Activated CD4-positive, CD25-positive, alpha-beta regulatory T cell treated with anti-CD3 and anti-CD28 coated beads, Interleukin-2, amount 50 U/mL, for 72 hours (primary cell): ENCODE measurements around the gene PTPN1.
"Not testable (repeated sequence)": the region's sequence is repeated elsewhere in the genome, so short reads cannot be mapped to it uniquely, and the experiment has no call there.

Source experiments
- DNase-seq: peaks from one replicate; pipeline ENCODE4 v3.0.0; 2021

The PTPN1 gene

DNA sequence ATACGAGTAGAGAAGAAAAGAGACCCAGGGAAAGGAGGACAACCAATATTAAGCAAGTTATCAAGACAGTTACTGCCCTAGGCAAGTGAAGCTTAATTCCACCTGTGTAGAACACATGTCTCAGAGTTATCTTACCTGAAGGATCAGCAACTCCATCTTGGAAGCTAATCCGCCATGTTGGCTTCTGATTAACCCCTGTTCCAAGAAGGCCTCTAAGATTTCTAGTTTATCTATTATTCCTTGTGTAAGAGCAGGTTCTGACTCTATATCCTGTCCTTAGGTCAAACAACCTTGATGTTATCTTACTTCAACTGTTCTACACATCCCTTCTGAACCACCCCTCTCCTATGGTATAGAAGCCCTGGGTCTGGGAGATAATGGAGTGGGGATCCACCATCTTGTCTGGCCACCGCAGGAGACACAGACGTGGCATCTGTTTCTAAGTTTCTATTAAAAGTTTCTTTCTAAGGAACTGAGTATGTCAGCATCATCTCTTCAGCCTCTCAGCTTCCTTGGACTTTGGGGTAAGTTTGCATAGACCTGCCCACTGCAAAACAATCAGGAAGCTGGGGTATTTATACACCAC lies 27.7 kb upstream of the PTPN1 start:
- no peak for DNase-seq

DNA sequence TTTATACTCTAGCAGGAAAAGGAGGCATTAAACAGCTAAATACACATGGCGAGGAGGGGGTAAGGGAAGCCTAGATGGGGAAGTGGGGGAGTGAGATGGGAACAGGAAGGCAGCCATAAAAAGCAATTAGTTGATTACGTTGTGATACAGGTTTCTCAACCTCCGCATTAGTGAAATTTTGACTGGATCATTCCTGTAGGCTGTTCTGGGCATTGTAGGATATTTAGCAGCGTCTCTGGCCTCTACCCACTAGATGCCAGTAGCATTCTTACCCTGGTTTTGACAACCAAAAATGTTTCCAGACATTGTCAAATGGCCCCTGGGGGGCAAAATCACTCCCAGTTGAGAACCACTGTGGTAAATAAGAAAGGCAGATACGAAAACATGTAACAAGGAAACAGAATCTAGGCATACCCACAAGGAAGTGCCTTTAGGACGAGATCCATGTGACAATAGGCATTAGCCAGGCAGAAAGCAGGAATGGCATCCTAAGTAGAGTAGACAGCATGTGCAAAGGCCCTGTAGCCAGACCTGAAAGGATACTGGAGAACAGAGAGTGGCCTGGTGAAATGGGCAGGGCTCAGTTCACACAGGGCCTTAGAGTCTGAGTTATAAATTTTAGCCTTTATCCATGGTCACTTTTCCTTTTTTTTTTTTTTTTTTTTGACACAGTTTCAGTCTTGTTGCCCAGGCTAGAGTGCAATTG lies 25.8 kb upstream of the PTPN1 start:
- no peak for DNase-seq

DNA sequence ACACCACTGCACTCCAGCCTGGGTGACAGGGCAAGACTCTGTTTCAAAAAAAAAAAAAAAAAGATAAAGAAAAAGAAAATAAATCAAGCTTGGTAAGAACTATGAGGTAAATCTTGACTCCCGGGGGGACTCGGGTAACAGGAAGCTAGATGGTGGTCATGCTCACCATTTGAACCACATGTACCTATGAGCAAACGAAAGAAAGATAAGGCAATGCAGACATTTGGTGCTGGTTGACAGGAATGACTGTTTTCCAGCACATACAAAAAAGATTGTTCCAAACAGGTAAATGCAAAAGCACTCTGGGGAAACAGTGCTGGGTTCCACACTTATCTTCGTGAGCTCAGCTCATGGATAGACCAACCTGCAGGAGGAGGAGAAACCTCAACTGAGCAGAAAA lies 22.8 kb upstream of the PTPN1 start:
- DNase-seq = no peak

DNA sequence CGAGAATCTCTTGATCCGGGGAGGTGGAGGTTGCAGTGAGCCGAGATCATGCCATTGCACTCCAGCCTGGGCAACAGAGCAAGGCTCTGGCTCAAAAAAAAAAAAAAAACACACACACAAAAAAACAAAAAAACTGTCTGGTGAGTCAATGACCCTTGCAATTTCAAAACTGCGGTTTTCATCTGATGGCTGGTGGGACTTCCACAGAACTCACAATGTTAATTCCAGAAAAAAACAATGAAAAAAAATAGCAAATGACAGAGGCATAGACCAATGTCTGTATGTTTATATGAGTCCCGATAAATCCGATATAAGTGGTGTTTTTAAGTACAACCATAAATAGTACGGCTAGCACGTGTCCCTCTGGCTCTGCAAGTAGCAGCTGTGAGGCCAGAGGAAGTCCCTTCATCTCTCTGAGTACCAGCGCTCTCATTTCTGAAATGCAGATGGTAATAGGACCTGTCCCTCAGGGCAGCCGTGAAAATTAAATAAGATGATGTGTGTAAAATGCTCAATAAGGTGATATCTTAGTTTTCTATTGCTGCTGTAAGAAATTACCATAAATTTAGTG lies 21.9 kb upstream of the PTPN1 start:
- DNase-seq = no peak

DNA sequence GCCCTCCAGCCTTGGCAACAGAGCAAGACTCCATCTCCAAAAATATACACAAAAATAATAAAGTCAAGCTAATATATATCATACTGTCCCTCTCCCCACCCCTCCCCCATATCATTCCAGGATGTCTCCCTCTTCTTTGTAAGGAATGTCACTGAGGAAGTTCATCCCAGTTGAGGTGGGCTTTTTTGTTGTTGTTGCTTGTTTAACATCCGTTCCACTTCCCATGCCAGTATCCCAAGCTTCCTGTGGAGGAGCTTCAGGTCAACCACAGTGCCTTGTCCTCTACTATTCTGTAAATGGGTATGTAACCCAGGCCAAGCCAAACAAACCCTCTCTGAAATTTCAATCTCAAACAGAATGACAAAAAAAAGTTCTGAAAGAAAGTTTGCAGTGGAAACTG lies 19.0 kb upstream of the PTPN1 start:
- no peak for DNase-seq

DNA sequence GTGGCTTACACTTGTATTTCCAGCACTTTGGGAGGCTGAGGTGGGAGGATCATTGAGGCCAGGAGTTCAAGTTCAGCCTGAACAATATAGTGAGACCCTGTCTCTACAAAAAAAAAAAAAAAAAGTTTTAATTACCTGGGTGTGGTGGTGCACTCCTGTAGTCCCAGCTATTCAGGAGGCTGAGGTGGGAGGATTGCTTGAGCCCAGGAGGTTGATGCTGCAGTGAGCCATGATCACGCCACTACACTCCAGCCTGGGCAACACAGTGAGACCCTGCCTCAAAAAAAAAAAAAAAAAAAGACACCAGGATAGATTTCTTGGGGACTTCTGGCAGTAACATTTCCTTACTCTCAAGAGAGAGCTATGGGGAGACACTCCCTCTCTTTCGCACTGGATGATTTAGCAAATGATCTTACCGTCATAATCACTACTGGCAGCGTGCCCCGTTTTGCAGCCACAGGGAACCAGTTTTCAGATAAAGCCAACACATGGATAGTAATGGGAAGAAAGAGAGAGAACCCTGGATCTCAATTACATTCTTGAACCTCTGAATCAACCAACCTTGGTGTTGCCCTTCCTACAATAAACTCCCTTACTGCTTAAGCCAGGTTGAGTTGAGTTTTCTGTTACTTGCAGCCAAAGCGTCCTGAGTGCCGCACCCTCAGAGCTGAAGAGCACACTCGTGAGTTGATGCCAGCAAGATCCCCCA lies 18.1 kb upstream of the PTPN1 start:
- no peak for DNase-seq

DNA sequence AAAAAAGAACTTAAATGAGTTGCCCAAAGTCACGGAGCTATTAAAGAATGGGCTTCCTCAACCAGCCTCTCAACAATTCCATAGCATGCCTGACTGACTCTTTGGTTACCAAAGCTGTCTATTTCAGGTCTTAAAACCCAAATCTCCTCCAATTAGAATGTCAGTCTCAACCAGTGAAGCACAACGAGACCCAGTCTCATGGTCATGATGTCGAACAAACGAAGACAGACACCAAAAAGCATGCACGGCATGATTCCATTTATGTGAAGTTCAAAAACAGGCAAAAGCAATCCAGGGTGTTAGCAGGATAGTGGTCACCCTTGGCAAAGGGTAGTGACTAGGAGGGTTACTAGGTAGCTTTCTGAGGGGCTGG lies 16.3 kb upstream of the PTPN1 start:
- no peak for DNase-seq

DNA sequence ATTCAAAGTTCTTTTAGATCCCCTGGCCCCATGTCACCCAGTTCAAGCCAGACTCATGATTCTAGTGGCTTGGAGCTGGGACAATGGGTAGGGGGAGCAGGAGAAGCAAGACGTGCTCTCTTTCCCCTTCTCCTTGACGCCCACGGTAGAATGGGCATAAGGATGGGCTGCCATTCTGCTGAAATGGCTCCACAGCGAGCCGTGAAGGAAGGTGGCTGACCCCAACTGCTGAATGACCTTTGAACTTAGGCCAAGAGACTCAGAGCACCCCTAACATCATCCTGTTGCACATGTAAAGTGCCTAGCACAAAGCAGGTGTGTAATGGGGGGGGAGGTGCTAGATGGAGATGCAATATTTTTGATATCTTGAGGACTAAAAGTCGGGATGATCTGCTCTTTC lies 15.8 kb upstream of the PTPN1 start:
- no peak for DNase-seq

DNA sequence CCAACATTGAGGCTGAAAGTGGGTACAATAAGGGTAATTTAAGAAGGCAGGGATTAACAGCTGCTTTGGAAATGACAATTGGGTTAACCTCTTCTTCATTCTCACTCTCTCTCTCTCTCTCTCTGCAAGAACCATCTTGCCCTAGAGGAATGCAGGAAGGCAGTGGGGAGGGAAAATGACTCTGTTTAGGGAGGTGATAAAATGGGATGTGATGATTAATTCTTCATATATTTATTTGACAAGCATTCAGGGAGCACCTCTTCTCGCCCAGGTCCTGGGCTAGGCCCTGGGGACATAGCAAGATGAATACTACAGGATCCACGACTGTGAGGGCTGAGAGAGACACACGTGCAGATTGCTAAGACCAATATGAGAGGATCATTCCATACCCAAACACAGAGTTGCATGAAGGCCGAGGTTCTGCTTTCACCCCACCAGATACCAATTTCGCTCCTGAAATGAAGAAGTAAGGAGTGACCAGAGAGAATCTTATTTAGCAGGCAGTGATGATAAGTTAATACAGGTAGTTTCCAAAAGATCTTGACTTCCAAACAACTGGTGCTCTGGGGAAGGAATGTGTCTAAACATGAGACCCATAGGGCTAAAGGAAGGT lies 13.3 kb upstream of the PTPN1 start:
- no peak for DNase-seq

DNA sequence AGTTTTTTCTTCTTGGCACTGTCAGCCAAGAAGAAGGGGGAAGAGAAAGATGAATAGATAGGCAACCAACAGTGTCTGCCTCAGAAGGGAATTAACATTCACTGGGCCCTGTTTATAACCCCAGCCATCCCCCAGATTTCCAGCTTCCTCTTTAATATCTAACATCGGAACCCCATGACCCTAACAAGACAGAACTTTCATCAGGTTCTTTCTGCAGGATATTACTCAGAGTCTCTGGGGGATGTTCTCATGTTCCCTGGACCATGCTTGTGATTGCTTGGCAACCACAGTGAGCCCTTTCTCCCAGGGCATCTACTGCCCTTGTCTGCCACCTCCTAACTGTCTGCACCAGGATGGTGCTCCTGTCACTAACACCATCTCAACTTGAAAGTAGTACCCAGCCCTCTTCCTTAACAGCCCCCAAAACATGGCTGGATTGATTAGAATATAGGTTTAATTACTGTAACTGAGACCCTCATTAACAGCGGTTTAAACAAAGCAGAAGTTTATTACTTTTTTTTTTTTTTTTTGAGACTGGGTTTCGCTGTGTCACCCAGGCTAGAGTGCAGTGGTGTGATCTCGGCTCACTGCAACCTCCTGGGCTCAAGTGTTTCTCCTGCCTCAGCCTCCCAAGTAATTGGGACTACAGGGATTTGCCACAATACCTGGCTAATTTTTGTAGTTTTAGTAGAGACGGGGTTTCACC lies 12.0 kb upstream of the PTPN1 start:
- DNase-seq = no peak

DNA sequence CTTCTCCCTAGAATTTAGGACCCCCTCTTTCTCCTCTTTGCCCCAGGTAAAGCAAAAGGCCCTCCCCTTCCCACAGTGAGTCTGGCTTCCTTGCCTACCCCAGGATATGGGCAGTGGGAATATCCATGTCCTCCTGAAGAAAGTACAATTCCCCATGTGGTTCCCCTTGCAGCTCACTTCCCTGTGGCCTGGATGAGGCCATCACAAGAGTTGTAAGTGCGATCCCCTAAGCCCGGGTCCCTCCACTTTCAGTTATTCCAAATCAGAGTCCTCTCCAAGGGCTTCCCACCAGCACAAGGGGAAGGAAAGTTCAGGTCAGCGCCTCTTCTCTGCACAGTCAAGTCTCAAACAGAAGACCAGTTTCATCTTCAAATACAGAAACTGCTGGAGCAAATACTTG lies 10.2 kb upstream of the PTPN1 start:
- DNase-seq = no peak

DNA sequence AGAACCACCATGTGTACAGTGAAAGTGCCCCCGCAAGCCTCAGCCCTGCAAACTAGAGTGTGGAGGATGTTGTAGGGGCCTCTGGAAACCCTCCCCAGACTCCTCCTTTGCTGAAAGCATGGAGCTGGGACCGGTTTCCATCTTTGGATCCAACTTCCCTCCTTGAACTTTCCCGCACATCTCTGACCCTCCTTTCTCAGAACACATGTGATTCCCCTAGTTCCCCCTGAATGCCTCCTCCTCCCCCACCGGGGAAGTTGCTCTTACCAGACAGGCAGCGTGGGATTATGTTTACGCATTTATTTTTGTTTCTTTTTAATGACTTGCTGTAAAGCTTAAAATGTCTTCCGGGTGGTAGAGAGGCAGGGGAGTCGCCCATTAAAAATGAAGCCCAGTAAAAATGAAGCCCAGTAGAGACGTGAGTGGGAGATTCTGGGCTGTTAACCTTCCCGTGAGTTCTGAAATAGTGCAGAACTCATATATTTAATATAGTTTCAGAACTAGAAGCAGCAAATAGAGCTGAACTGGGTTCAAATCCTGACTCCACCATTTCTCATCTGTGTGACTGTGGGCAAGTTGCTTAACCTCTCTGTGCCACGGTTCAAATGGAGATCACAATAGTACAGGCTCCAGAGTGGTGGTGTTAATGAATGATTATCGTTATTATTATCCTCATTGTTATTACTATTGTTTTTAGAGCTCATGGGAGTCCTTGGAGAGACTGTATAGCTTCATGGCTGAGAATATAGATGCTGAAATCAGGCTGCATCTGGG lies 8.0 kb upstream of the PTPN1 start:
- DNase-seq = no peak

DNA sequence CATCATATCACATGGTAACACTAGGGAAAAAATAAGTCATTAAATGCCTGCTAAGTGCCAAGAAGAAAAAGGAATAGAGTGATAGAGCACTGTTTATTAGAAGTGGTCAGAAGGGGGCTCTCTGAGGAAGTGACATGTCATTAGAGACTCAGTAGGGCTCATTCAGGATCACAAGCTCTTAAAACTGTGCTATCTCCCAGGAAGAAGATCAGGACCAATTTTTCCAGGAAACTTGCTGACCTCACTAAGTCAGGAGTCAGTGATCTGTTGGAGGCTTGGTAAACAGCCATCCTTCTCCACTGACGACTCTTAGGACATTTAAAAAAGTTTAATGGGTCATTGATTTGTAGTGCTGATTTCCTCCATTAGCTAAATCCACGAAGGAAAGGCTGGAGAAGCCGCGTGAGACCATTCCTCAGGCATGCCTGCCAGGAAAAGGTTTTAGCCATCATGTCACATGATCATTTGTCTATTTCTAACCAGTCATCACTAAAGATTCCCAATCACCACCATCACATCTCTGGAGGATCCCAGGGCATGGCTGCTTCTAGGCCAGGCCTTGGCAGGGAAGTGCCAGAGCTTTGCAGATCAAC lies 5.9 kb upstream of the PTPN1 start:
- DNase-seq = no peak

DNA sequence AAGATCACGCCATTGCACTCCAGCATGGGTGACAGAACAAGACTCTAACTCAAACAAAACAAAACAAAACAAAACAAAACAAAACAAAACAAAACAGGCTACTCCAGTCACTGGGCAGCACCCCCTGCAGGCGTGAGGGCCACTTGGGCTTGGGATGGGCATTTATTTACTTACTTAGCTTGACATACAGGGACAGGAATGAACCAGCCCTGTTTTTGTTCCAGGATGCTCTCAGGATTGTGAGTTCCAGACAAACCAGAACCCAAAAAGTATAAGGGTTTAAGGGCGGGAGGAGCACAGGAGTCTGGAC lies 4.0 kb upstream of the PTPN1 start:
- no peak for DNase-seq

DNA sequence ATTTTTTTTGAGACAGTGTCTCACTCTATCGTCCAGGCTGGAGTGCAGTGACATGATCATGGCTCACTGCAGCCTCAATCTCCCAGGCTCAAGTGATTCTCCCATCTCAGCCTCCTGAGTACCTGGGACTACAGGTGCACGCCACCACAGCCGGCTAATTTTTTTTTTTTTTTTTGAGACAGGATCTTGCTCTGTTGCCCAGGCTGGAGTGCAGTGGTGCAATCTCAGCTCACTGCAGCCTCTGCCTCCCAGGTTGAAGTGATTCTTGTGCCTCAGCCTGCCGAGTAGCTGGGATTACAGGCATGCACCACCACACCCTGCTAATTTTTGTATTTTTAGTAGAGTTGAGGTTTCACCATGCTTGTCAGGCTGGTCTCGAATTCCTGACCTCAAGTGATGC lies 2.4 kb upstream of the PTPN1 start:
- DNase-seq = not testable (repeated sequence)

DNA sequence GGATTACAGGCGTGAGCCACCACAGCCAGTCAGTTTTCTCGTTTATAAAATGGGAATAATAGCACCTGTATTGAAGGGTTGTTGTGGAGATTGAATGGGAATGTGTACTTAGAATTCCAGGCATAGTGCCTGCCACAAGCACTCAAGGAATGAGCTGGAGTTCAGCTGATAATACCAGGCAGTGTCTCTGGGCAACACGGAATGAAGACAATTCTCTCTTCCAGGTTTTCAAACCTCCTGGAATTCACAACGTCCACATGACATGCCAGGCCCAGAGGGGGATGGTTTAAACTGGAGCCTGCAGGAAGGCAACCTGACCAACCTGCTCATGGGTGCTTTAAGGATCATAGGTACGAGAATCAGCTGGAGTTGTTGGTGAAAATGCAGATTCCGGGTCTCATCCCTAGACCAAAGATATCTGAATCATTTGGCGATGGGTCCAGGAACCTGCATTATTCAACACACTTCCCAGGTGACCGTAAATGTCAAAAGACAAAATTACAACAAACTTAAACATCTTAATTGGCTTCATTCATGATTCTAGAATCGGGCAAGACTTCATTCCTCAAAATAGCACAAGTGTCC lies 1.9 kb upstream of the PTPN1 start:
- DNase-seq = no peak

DNA sequence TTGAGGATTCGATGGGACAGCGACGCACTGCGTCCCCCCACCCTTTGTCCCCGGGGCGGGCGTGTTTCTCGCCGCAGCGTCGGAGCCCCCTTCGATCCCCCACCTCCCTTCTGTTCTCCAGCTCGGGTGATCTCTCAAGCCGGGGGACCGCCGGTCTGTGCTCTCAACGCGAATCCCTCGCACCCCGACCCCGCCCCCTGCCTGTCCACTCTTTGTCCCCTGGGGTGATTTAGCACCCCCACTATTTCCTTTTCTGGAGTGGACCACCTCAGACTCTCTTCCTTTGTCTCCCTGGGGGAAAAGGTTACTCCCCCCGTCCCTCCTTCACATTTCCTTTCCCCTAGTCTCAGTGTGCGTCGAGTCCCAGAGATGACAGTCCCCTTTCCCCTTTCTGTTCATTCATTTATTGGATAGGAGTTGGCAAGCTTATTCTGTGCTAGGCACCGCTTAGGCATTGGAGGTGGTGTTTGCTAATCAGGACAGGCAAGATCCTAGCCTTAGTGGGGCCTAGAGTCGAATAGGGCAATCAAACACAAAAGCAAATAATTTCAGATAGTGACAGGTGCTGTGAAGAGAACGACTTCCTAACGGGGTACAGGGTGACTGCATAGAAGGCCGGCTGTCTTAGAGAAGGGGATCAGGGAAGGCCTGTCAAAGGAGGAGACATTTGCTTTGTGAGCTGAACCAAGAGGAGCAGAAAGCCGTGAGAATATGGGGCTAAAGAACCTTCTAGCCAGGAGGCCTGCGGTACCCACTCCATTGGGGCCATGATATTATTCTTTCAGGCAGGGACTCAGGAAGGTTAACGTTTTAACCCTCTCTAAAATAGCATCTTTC lies 741 bp downstream of the PTPN1 start:
- peak; percentile 39 for DNase-seq

DNA sequence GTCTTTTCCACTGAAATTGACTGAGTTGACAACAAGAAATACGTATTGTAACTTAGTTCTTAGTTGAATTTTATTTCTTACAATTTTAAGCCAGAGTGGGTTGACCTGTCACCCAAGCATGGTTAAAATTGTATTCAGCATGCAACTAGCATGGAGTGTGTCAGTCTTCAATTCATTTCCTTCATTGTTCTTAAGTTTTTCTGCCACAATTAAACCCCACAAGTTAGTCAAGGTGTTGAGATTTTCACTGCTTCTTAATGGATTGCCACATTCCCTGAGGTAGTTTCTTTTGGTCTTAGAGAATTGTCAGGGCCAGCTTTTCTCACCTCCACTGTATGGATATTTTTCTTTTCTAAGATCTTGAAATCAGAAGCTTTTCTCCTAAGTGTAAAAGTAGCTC lies 2.1 kb downstream of the PTPN1 start:
- no peak for DNase-seq

DNA sequence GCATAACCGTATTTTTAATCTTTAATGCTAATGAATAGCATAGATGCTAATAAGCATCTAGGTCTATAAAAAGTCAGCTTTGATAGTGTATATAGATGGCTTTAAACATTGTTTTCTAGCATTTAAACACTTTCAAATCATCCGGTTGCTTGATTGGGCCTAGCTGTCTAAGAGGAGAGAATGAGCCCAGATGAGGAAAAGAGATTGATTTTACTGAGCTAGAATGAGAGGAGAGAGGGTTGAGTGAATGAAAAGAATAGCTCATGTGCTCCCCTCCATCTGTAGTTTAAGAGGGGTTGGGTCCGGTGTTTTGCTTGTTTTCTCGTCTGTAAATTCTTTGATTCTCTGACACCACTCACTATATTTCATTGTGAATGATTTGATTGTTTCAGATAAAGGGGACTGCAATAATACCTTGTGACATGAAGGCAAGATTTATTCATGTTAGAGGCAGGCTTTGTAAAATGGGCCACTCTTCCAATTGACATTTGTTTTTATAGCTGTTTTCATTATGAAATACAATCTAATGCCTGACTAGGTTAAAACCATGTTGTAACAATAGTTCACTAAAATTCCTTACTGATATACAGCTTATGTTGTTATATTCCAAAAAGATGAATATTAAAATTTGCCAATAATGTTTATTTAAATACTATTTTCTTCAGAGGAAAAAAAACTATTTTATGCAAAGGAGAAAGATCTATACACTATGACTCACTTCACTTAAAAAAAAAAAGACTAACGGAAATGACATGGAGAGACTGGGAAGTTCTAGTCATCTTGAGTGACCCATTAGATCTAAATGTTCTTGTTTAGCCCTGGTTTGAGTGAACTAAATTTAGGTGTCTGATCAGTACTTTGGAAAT lies 3.2 kb downstream of the PTPN1 start:
- no peak for DNase-seq

DNA sequence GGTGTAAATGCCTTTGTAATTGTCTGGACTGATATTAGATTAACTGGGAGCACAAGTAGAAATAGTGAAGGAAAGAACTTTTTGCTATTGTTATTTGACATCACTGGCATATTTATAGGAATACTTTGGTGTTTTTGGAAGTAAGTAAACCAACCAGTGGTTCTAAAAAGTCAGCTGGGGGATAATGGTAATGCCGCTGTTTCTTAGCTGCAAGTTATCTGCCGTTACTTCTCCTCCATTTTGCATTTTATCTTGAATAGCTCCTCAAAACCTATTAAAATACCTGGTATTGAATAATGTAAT lies 3.8 kb downstream of the PTPN1 start:
- no peak for DNase-seq
